Common myeloid progenitor, CD34-positive (primary cell): ENCODE data around the gene CDPF1.
"Not testable (repeated sequence)": the region's sequence is repeated elsewhere in the genome, so short reads cannot be mapped to it uniquely, and the experiment has no call there.

Experiments used
- CTCF ChIA-PET: fragments of 350-600 bp; sonication (Branson Sonifier 250); formaldehyde crosslinking; loops from one replicate; lab custom pipeline; 2021; ENCODE audit warnings: antibody characterized with exemption; lab: Charles Lee
- POLR2A ChIA-PET: fragments of 350-600 bp; sonication (Branson Sonifier 250); formaldehyde crosslinking; loops from one replicate; lab custom pipeline; 2021; ENCODE audit warnings: antibody characterized with exemption; lab: Charles Lee
- DNase-seq, 3 donors: peaks; one replicate each; pipeline versions ENCODE4 v3.0.0 to v3.0.0-alpha.2; 2013
- H3K27ac ChIP-seq, 2 experiments: 1 replicate in 1 of 2; 2 replicates in 1 of 2; pipeline ENCODE4 v1.7.0; 2013; ENCODE audit warnings: inconsistent platforms in 2 of 2, low read length in 2 of 2, mild to moderate bottlenecking in 2 of 2, low read depth in 1 of 2, moderate library complexity in 1 of 2; ENCODE audit not compliant: severe bottlenecking in 2 of 2, insufficient read depth in 1 of 2, poor library complexity in 1 of 2
- H3K27me3 ChIP-seq, 5 experiments: replicated peaks in 2 of 5; 1 replicate in 3 of 5; 2 replicates in 2 of 5; pipeline versions ENCODE4 v1.6.1 to v1.7.0; 2013; ENCODE audit warnings: low read length in 4 of 5, mild to moderate bottlenecking in 2 of 5, moderate library complexity in 2 of 5, inconsistent platforms in 1 of 5; ENCODE audit not compliant: insufficient read depth in 5 of 5, control insufficient read depth in 4 of 5
- H3K36me3 ChIP-seq, 4 experiments: 1 replicate in 2 of 4; 2 replicates in 2 of 4; pipeline versions ENCODE4 v1.6.1 to v1.7.0; 2013; ENCODE audit warnings: low read length in 3 of 4, control low read depth in 1 of 4, mild to moderate bottlenecking in 1 of 4; ENCODE audit not compliant: control insufficient read depth in 4 of 4, insufficient read depth in 4 of 4
- H3K4me1 ChIP-seq, 4 experiments: 1 replicate in 3 of 4; 2 replicates in 1 of 4; pipeline versions ENCODE4 v1.6.1 to v1.7.1; 2013; ENCODE audit warnings: low read length in 3 of 4, mild to moderate bottlenecking in 3 of 4, control low read depth in 1 of 4, inconsistent platforms in 1 of 4, moderate library complexity in 1 of 4; ENCODE audit not compliant: control insufficient read depth in 4 of 4, insufficient read depth in 4 of 4; ENCODE audit errors: control extremely low read depth in 1 of 4
- H3K4me3 ChIP-seq, 7 experiments: 1 replicate in 4 of 7; 2 replicates in 3 of 7; pipeline versions ENCODE4 v1.5.1 to v1.7.0; 2013; ENCODE audit warnings: mild to moderate bottlenecking in 7 of 7, low read length in 6 of 7, moderate library complexity in 6 of 7, inconsistent platforms in 2 of 7, low read depth in 2 of 7, control low read depth in 1 of 7; ENCODE audit not compliant: insufficient read depth in 4 of 7, control insufficient read depth in 1 of 7; ENCODE audit errors: extremely low read depth in 1 of 7
- H3K9me3 ChIP-seq, 5 experiments: 1 replicate in 4 of 5; 2 replicates in 1 of 5; pipeline versions ENCODE4 v1.6.1 to v1.7.1; 2013; ENCODE audit warnings: low read length in 4 of 5, mild to moderate bottlenecking in 2 of 5, inconsistent platforms in 1 of 5, low read depth in 1 of 5, moderate library complexity in 1 of 5; ENCODE audit not compliant: control insufficient read depth in 4 of 5, insufficient read depth in 2 of 5; ENCODE audit errors: control extremely low read depth in 1 of 5
- WGBS: methylation state at CpG from one replicate; pipeline ENCODE4 v1.1.5; 2013; ENCODE audit not compliant: insufficient coverage; 5-methylcytosine and 5-hydroxymethylcytosine counted together

Gene CDPF1

DNA sequence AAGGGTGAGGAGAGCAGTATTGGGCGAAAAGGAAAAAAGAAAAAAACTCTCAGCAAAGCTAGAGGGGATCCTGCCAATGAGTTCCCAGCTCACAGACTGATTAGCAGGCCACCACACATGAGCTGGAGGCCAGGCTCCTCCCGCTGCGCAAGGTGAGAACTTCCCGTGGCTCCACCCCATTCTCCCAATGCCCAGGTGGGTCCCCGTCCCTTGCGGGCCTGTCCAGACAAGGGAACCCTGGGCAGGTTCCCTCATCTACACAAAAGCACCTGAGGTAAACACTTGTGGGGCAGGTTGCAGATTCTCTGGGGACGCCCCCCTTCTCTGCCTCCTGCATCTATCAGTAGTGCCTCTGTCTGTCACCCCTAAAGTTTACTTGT, 46.5 kb downstream of the CDPF1 start:
- WGBS: 98% methylated on average over 7 of the region's 7 CpGs
- H3K9me3 ChIP-seq: peaks cover 1 to 27% (median 10%) of the 10 kb centered on the region in 5 experiments
- H3K4me1 ChIP-seq: no peaks in the 10 kb centered on the region
- ChIA-PET POLR2A (no interaction called here), CTCF (no interaction called here)
- DNase-seq: no peak
- H3K4me3 ChIP-seq: no peak overlapping the region
- peaks cover 4 to 46% (median 9%) of the 10 kb centered on the region in 4 experiments for H3K36me3 ChIP-seq
- H3K27me3 ChIP-seq: no peaks in the 10 kb centered on the region
- H3K27ac ChIP-seq: no peak overlapping the region

DNA sequence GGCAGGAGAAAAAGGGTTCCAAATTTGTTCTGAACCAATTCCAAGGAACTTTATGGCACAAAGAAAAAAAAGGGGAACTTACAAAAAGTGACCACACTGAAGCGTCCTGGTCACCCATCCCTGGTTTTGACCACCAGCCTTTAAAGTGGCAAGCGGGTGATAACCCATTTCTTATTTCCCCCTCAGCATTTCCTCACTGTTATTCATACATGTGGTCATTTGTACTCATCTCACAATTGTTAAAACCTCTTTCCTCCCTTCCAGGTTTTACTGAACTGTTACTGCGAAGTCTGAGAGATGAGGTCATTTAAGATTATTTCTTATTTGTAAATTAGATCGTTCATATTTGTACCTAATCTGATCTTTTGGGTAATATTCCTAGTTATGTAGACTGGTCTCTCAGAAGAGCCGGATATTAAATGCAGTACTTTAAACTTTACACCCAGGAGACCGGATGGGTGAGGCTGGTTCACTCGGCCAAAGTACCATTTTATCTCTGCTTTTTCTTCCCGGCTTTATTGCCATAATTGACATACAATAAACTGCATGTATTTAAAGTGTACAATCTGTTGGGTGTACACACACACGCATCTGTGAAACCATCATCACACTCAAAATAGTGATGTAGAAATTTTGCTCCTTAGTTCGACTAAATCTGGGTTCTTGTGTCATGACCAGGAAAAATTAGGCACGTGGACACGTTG, 47.0 kb downstream of the CDPF1 start:
- 92% methylated on average over 4 of the region's 12 CpGs for WGBS
- no peak for DNase-seq
- Histone ChIP-seq H3K36me3 (peaks cover 4 to 45% (median 10%) of the 10 kb centered on the region in 4 experiments), H3K27me3 (no peaks in the 10 kb centered on the region), H3K27ac (no peak overlapping the region), H3K4me3 (no peak overlapping the region), H3K9me3 (peaks cover 0 to 23% (median 6%) of the 10 kb centered on the region in 5 experiments), H3K4me1 (no peaks in the 10 kb centered on the region)
- ChIA-PET POLR2A (no interaction called here), CTCF (interaction anchor here (0.6 kb wide), 1 partner anchor 29 kb away, joined by 3 read pairs; no protein-coding TSS in a partner anchor)

DNA sequence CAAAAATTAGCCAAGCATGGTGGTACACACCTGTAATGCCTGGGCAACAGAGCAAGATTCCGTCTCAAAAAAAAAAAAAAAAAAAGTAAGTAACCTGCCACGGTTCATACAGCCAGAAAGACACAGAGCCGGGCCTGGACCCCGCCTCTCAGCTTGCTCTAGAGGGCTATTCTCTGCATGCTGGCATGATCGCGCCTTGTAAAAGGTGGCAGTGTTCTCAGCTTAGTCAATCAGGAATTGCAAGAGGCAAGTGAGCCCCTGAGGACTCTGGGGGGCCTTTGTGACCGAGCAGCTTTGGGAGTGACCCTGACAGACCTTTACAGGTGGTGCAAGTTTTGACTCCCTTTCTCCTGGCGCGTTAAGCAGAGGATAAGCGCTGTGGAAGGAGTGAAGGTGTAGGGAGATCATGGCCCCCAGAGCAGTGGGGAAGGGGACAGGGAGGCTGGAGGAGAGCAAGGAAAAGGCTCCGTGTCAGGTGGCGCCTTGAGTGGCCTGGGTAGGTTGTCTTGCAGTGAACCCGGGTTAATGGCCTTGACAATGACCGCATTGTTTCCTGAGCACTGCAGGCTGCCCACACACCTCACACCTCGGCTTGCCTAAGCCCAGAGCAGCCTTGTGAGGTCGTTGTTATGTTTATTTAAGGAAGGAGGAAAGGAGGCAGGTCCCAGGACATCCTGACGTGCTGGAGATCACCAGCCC, 48.9 kb downstream of the CDPF1 start:
- Histone ChIP-seq H3K27me3 (no peaks in the 10 kb centered on the region), H3K27ac (no peak overlapping the region), H3K4me1 (peaks cover 0 to 2% (median under 1%) of the 10 kb centered on the region in 4 experiments), H3K9me3 (peaks cover 0 to 19% (median 3%) of the 10 kb centered on the region in 5 experiments), H3K36me3 (peaks cover 4 to 39% (median 12%) of the 10 kb centered on the region in 4 experiments), H3K4me3 (no peak overlapping the region)
- no peak for DNase-seq
- WGBS: 95% methylated on average over 8 of the region's 17 CpGs
- ChIA-PET POLR2A (no interaction called here), CTCF (no interaction called here)

DNA sequence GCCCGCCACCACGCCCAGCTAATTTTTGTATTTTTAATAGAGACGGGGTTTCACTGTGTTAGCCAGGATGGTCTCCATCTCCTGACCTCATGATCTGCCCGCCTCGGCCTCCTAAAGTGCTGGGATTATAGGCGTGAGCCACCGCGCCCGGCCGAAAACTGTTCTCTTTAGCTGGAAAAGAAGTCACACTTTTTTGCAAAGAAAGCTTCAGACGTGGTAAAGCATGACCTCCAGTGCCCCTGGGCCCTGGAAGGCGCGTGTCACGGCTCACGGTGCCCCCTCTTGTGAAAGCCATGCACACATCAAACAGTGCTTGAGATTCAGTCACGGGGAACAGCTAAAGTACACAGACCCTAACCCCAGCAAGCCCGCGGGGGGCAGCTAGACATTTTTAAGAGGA, 51.3 kb downstream of the CDPF1 start:
- H3K9me3 ChIP-seq, H3K4me1 ChIP-seq, POLR2A ChIA-PET, H3K4me3 ChIP-seq, H3K27ac ChIP-seq, DNase-seq, H3K27me3 ChIP-seq, CTCF ChIA-PET: not testable (repeated sequence)
- 100% methylated on average over 16 of the region's 18 CpGs for WGBS
- H3K36me3 ChIP-seq: peaks cover 4 to 23% (median 8%) of the 10 kb centered on the region in 4 experiments

DNA sequence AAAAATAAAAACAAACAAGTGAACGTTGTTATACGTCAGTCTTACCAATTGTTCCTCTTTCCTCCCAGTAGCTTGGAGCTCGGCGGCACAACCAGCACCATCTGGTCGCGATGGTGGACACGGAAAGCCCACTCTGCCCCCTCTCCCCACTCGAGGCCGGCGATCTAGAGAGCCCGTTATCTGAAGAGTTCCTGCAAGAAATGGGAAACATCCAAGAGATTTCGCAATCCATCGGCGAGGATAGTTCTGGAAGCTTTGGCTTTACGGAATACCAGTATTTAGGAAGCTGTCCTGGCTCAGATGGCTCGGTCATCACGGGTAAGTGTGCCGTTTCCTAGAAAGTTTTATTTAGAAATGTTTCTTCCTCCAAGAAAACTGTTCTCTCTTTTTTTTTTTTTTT, 51.8 kb downstream of the CDPF1 start:
- ChIA-PET CTCF (interaction anchor here (0.7 kb wide), 1 partner anchor 10 kb away, joined by 3 read pairs; no protein-coding TSS in a partner anchor), POLR2A (no interaction called here)
- WGBS: 97% methylated on average over 11 of the region's 18 CpGs
- peaks cover 2 to 19% (median 8%) of the 10 kb centered on the region in 4 experiments for H3K36me3 ChIP-seq
- H3K27me3 ChIP-seq: no peaks in the 10 kb centered on the region
- no peak for DNase-seq
- H3K9me3 ChIP-seq: no peaks in the 10 kb centered on the region
- H3K4me1 ChIP-seq: peaks cover 0 to 6% (median 3%) of the 10 kb centered on the region in 4 experiments
- H3K4me3 ChIP-seq: no peak overlapping the region
- H3K27ac ChIP-seq: no peak overlapping the region

DNA sequence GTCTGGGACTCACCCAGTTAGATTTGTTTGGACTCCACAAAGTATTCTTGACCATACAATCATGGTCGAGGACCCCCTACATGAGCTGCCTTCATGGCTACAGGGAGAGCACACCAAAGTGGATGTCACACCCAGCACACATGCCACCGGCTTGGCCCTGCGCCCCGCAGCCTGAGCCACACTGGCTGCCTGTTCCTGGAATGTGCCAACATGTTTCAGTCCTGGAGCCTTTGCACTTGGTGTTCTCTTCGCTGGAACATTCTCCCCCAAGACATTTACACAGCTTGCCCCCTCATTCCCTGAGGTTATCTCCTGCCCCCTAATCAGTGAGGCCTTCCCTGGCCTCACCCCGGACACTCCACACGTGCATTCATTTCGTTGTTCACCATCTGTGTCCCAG, 53.8 kb downstream of the CDPF1 start:
- Histone ChIP-seq H3K36me3 (peaks cover 0 to 16% (median 8%) of the 10 kb centered on the region in 4 experiments), H3K4me3 (no peak overlapping the region), H3K9me3 (no peaks in the 10 kb centered on the region), H3K27me3 (no peaks in the 10 kb centered on the region), H3K27ac (no peak overlapping the region), H3K4me1 (peaks cover 0 to 6% (median 3%) of the 10 kb centered on the region in 4 experiments)
- POLR2A ChIA-PET: no interaction called here
- 97% methylated on average over 8 of the region's 8 CpGs for WGBS
- no peak for DNase-seq
- CTCF ChIA-PET: interaction anchor here (0.7 kb wide), 1 partner anchor 279 kb away, joined by 4 read pairs; no protein-coding TSS in a partner anchor
